SH-SY5Y (cell line): ENCODE results near the gene SUDS3.

Experiments used
- GATA2 ChIP-seq: IDR thresholded peaks from 2 replicates; pipeline ENCODE4 v1.6.1; 2011; ENCODE audit warnings: mild to moderate bottlenecking, low read depth, low read length
- GATA3 ChIP-seq: IDR thresholded peaks from 2 replicates; pipeline ENCODE4 v1.6.1; 2011; ENCODE audit warnings: low read depth, mild to moderate bottlenecking, low read length, moderate library complexity

Gene SUDS3

GRCh38 chr12:118446247-118446646 lies 69.9 kb downstream of the SUDS3 start:
- TF ChIP-seq GATA2 (no peak), GATA3 (no peak)

GRCh38 chr12:118447181-118447580 lies 70.8 kb downstream of the SUDS3 start:
- no peak for TF ChIP-seq GATA2
- TF ChIP-seq GATA3 = no peak

DNA sequence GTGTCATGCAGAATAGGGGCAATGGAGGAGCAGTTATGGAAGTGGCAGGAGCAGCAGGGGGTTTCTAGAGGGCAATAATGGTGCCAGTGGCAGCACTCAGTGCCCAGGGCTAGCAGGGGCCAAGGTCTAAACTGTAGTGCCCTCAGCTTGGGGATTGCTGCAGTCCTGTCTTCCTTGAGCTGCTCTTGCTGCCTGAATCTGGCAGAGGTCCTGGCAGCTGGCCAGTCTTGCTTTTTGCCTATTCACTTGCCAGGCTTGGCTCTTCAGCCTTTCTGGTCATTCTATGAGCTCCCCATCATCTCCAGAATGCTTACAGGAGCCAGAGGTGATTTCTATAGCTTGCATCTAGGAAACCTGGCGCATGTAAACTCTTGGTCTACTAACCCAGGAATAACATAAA lies 72.0 kb downstream of the SUDS3 start:
- TF ChIP-seq GATA2 (no peak), GATA3 (no peak)

- TF ChIP-seq GATA2 (no peak), GATA3 (no peak)
Measured at GRCh38 chr12:118455327-118455726, 79.0 kb downstream of the SUDS3 start.

- TF ChIP-seq GATA2 (no peak), GATA3 (no peak)
Measured at GRCh38 chr12:118456741-118457140, 80.4 kb downstream of the SUDS3 start.

DNA sequence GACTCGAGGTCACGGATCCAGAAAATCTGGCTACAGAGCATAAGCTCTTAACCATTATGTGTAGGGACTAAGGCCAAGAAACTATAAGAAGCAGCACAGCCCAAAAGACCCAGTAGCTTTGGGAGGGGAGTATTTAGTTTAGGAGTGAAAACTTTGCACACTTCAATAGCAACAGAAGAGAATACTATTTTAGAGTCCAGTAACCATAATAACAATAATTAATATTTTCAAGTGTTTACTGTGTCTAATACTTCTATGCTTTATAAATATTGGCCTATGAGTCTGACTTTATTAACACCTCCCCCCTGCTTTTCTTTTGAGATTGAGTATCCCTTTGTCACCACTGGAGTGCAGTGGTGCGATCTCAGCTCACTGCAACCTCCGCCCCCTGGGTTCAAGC lies 82.8 kb downstream of the SUDS3 start:
- TF ChIP-seq GATA2 (no peak), GATA3 (no peak)

- TF ChIP-seq GATA3 = no peak
Measured at GRCh38 chr12:118463677-118464076, 87.3 kb downstream of the SUDS3 start.

GRCh38 chr12:118465706-118466105 lies 89.4 kb downstream of the SUDS3 start:
- TF ChIP-seq GATA3 (no peak), GATA2 (no peak)
